ENCODE measurements around the gene KCNQ1. TPM values are rescaled to one million over a fixed set of nuclear protein-coding genes. Genes with fewer than 3 reads are reported as not detected.

The KCNQ1 gene
- total and polyA plus RNA-seq, 9 of the 15 experiments (the other 6 are each of a cell fraction or from before 2014, with no cell fraction given), result 0.44 TPM; not detected in 8

- TF ChIP-seq NR2C1 (IDR thresholded peaks at IDR 0.05) (no peak), NR2C1 (tag; IDR thresholded peaks at IDR 0.05) (no peak), SMAD1 (IDR thresholded peaks at IDR 0.05; ENCODE audit: low read depth, low read length, partially characterized antibody) (no peak), ZBTB11 (CRISPR knock-in tag; IDR thresholded peaks at IDR 0.05) (peak in 1 of 3 experiments; percentile 45; a peak in 1 of 6 replicates), ZMIZ1 (IDR thresholded peaks at IDR 0.05; ENCODE audit: low read depth in 2 of 2, low read length in 2 of 2) (no peak), ZNF263 (CRISPR knock-in tag; IDR thresholded peaks at IDR 0.05; ENCODE audit: borderline replicate concordance) (peak; percentile 81; the same call in 1 of the 2 replicates), EP400 (IDR thresholded peaks at IDR 0.05) (no peak), ZNF239 (CRISPR knock-in tag; IDR thresholded peaks at IDR 0.05) (no peak), SOX6 (IDR thresholded peaks at IDR 0.05) (0 out of 2 replicates have a peak, but pooled peaks have one; percentile 30), ZNF592 (IDR thresholded peaks at IDR 0.05) (peak; percentile 66; the same call in 1 of the 2 replicates), HMG20B (CRISPR knock-in tag; IDR thresholded peaks at IDR 0.05) (no peak), ZBED1 (IDR thresholded peaks at IDR 0.05) (no peak), MCM2 (IDR thresholded peaks at IDR 0.05; ENCODE audit: low read depth) (no peak), NR4A1 (CRISPR knock-in tag; IDR thresholded peaks at IDR 0.05) (no peak), NR4A1 (tag; IDR thresholded peaks at IDR 0.05) (no peak)
Measured at GRCh38 chr11:2532704-2533586, 88.1 kb downstream of the KCNQ1 start (continued).
